Measurements from ENCODE around the gene SYP.

Gene SYP

DNA sequence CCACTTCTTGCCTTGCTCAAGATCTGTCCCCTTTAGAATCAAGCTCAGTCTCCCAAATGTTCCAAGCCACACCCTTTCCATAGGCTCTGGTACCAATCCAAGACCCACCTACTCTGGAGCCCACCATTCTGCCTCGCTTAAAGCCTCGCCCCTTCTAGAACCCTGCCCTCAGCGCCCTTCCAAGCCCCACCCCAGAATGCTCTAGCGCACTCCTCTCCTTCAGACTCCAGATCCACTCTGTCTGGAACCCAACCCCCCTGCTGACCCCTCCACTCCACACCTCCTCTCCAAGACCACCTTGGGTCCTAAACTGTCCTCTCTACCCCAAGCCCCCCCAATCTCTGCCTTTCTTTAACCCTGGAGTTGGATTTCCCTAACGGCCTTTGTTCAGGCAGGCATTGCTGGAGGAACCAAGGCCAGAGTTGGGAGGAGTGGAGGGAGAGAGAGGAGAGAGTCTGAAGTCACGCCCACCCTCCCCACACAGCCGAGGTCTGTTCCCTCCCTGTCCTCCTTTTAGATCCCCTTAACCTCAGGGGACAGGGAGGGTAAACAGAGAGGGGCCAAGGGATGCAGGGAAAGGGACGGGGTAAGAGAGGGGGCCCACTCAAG, 11.4 kb downstream of the SYP start:
- Histone ChIP-seq H2BK12ac (ENCODE audit: low read length in 2 of 2) (no peak overlapping the region), H3K79me1 (replicated peaks; ENCODE audit: low read length, poor library complexity, severe bottlenecking) (peaks cover 3% of the 10 kb centered on the region), H2BK120ac (ENCODE audit: low read depth, low read length) (no peak overlapping the region), H2AFZ (ENCODE audit: low read depth, low read length) (no peak overlapping the region), H3K27me3 (ENCODE audit: control insufficient read depth in 1 of 2, insufficient read depth in 1 of 2, low read length in 2 of 2) (no peaks in the 10 kb centered on the region), H4K8ac (ENCODE audit: low read length) (no peak overlapping the region), H2AK5ac (ENCODE audit: low read length, severe bottlenecking) (no peak overlapping the region), H3K4me2 (ENCODE audit: low read length, poor library complexity, severe bottlenecking) (no peak overlapping the region), H4K91ac (ENCODE audit: low read length) (no peak overlapping the region), H3K18ac (ENCODE audit: low read depth in 1 of 2, low read length in 2 of 2) (no peak overlapping the region), H3K4ac (ENCODE audit: low read depth in 1 of 2, low read length in 2 of 2) (peak overlapping the region in 1 of 2 experiments; percentile 15), H2BK15ac (ENCODE audit: low read depth, poor library complexity, severe bottlenecking) (no peak overlapping the region), H3K36me3 (ENCODE audit: control insufficient read depth in 1 of 2, insufficient read depth in 2 of 2, low read depth in 1 of 2, low read length in 2 of 2) (peaks cover 0 to 3% of the 10 kb centered on the region in 2 experiments), H2BK5ac (ENCODE audit: low read depth, low read length, poor library complexity, severe bottlenecking) (no peak overlapping the region), H3K27ac (ENCODE audit: low read length, poor library complexity, severe bottlenecking) (no peak overlapping the region), H3K4me1 (ENCODE audit: control insufficient read depth, insufficient read depth, low read depth, low read length) (peaks cover 14% of the 10 kb centered on the region), H3K14ac (ENCODE audit: low read length in 2 of 2) (no peak overlapping the region), H3K9me3 (ENCODE audit: control insufficient read depth, low read length) (no peaks in the 10 kb centered on the region), H3K9ac (ENCODE audit: low read length) (no peak overlapping the region), H3K4me3 (ENCODE audit: insufficient read depth in 1 of 2, low read depth in 1 of 2, low read length in 2 of 2) (no peak overlapping the region), H3K23ac (ENCODE audit: low read length in 2 of 2) (no peak overlapping the region)
- 100% methylated on average over 4 of the region's 8 CpGs for WGBS
- DNase-seq: no peak

GRCh38 chrX:49187526-49187925, 12.5 kb downstream of the SYP start:
- Histone ChIP-seq H2BK120ac (ENCODE audit: low read depth, low read length) (no peak overlapping the region), H3K9ac (ENCODE audit: low read length) (no peak overlapping the region)
- WGBS: 55% methylated on average over 2 of the region's 10 CpGs

DNA sequence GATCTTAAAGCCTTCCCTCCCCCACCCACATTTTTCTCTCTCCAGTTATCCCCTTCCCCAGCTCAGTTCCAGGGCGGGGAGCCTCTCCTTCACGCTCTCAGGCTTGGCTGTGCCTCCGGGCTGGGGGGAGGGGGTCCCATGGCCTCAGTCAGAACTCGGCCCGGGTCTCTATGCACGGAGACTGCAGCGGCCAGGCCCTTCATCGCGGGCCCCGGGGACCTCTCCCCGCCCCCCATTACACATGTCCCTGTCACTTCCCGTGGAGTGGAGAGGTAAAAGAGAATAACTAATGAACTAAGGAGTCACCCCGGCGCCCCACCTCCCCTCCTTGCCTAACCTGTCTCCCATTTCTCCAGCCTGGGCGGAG, 13.0 kb downstream of the SYP start:
- Histone ChIP-seq H3K23ac (ENCODE audit: low read length in 2 of 2) (no peak overlapping the region), H2AFZ (ENCODE audit: low read depth, low read length) (no peak overlapping the region), H3K79me1 (replicated peaks; ENCODE audit: low read length, poor library complexity, severe bottlenecking) (peaks cover 8% of the 10 kb centered on the region), H2BK5ac (ENCODE audit: low read depth, low read length, poor library complexity, severe bottlenecking) (no peak overlapping the region), H3K9ac (ENCODE audit: low read length) (no peak overlapping the region), H3K36me3 (ENCODE audit: control insufficient read depth in 1 of 2, insufficient read depth in 2 of 2, low read depth in 1 of 2, low read length in 2 of 2) (peaks cover 3 to 15% of the 10 kb centered on the region in 2 experiments), H3K4ac (ENCODE audit: low read depth in 1 of 2, low read length in 2 of 2) (no peak overlapping the region), H2BK12ac (ENCODE audit: low read length in 2 of 2) (no peak overlapping the region), H3K27ac (ENCODE audit: low read length, poor library complexity, severe bottlenecking) (no peak overlapping the region), H4K91ac (ENCODE audit: low read length) (no peak overlapping the region), H3K4me2 (ENCODE audit: low read length, poor library complexity, severe bottlenecking) (no peak overlapping the region), H3K4me3 (ENCODE audit: insufficient read depth in 1 of 2, low read depth in 1 of 2, low read length in 2 of 2) (no peak overlapping the region), H3K9me3 (ENCODE audit: control insufficient read depth, low read length) (no peaks in the 10 kb centered on the region), H3K4me1 (ENCODE audit: control insufficient read depth, insufficient read depth, low read depth, low read length) (peaks cover 14% of the 10 kb centered on the region), H3K14ac (ENCODE audit: low read length in 2 of 2) (no peak overlapping the region), H3K18ac (ENCODE audit: low read depth in 1 of 2, low read length in 2 of 2) (no peak overlapping the region), H4K8ac (ENCODE audit: low read length) (peak overlapping the region; percentile 72), H2AK5ac (ENCODE audit: low read length, severe bottlenecking) (no peak overlapping the region), H3K27me3 (ENCODE audit: control insufficient read depth in 1 of 2, insufficient read depth in 1 of 2, low read length in 2 of 2) (no peaks in the 10 kb centered on the region), H2BK120ac (ENCODE audit: low read depth, low read length) (no peak overlapping the region), H2BK15ac (ENCODE audit: low read depth, poor library complexity, severe bottlenecking) (no peak overlapping the region)
- no peak for DNase-seq
- 40% methylated on average over 5 of the region's 15 CpGs for WGBS

More at GRCh38 chrX:49187526-49187925, 12.5 kb downstream of the SYP start:
- H2AK5ac ChIP-seq (ENCODE audit: low read length, severe bottlenecking): no peak overlapping the region
- peaks cover 6% of the 10 kb centered on the region for H3K79me1 ChIP-seq (replicated peaks; ENCODE audit: low read length, poor library complexity, severe bottlenecking)
- no peak overlapping the region for H3K14ac ChIP-seq (ENCODE audit: low read length in 2 of 2)
- H2BK5ac ChIP-seq (ENCODE audit: low read depth, low read length, poor library complexity, severe bottlenecking): no peak overlapping the region
- no peak overlapping the region for H3K4ac ChIP-seq (ENCODE audit: low read depth in 1 of 2, low read length in 2 of 2)
- H4K8ac ChIP-seq (ENCODE audit: low read length): no peak overlapping the region
- peaks cover 14% of the 10 kb centered on the region for H3K4me1 ChIP-seq (ENCODE audit: control insufficient read depth, insufficient read depth, low read depth, low read length)
- no peak overlapping the region for H2AFZ ChIP-seq (ENCODE audit: low read depth, low read length)
- H3K9me3 ChIP-seq (ENCODE audit: control insufficient read depth, low read length): no peaks in the 10 kb centered on the region
- H2BK15ac ChIP-seq (ENCODE audit: low read depth, poor library complexity, severe bottlenecking): no peak overlapping the region
- no peak overlapping the region for H3K4me2 ChIP-seq (ENCODE audit: low read length, poor library complexity, severe bottlenecking)
- H3K27me3 ChIP-seq (ENCODE audit: control insufficient read depth in 1 of 2, insufficient read depth in 1 of 2, low read length in 2 of 2): no peaks in the 10 kb centered on the region
- DNase-seq: no peak
- H3K36me3 ChIP-seq (ENCODE audit: control insufficient read depth in 1 of 2, insufficient read depth in 2 of 2, low read depth in 1 of 2, low read length in 2 of 2): peaks cover 3 to 11% of the 10 kb centered on the region in 2 experiments
- no peak overlapping the region for H2BK12ac ChIP-seq (ENCODE audit: low read length in 2 of 2)
- no peak overlapping the region for H3K23ac ChIP-seq (ENCODE audit: low read length in 2 of 2)
- no peak overlapping the region for H4K91ac ChIP-seq (ENCODE audit: low read length)
- no peak overlapping the region for H3K4me3 ChIP-seq (ENCODE audit: insufficient read depth in 1 of 2, low read depth in 1 of 2, low read length in 2 of 2)
- H3K27ac ChIP-seq (ENCODE audit: low read length, poor library complexity, severe bottlenecking): no peak overlapping the region
- no peak overlapping the region for H3K18ac ChIP-seq (ENCODE audit: low read depth in 1 of 2, low read length in 2 of 2)

DNA sequence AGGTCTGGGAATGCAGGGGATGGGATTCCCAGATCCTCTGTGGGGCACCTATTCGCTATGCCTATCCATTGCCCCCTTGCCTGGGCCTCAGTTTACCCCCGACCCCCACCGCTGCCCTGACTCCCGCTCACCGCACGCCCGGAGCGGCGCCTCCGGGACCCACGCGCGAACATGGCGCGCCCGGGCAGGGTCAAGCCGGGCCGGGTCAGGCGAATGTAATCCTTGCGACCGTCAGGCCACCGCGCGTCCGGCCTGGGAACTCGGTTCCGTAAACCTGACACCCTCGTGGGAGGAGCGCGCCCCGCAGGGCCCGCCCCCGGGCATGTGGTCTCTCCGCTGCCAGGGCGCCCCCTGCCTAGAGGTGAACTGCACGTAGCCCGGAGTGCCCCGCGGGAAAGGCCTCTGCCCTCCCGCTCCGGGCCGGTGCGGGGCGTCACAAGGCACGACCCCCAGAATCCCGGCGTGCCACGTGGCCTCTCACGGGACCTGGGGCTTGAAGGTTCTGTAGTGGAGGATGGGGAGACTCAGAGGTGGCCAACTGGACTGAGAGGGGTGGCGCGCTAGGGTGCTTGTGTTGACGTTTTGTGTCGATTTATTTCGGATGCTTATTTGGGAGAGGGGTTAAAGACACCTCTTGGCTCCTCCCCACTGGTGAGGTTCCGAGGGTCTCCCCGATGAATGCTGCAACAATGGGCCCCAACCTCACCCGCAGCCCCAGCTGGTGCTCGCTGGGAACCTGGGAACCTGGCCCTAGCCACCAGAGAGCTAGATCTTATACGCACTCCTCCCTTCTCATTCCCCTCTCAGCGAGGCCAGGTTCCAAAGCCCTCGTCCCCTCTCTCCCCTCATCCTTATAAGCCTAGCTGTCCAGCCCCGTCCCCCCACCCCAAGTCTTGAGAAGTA, 13.6 kb downstream of the SYP start, which contains the start of gene PRICKLE3:
PRICKLE3 (minus strand) TSS at position 249 of the 903 bp plus-strand sequence; CDS start at position 173, 76 bp downstream.
- Histone ChIP-seq H4K91ac (ENCODE audit: low read length) (peak within 1 kb of the TSS; percentile 90), H2BK12ac (ENCODE audit: low read length in 2 of 2) (peak within 1 kb of the TSS in 1 of 2 experiments; percentile 31), H3K27me3 (ENCODE audit: control insufficient read depth in 1 of 2, insufficient read depth in 1 of 2, low read length in 2 of 2) (no peaks in the 10 kb centered on the region), H3K14ac (ENCODE audit: low read length in 2 of 2) (peak within 1 kb of the TSS; percentile 25 to 71), H3K79me1 (replicated peaks; ENCODE audit: low read length, poor library complexity, severe bottlenecking) (peaks cover 8% of the 10 kb centered on the region), H3K9ac (ENCODE audit: low read length) (peak within 1 kb of the TSS; percentile 84), H3K23ac (ENCODE audit: low read length in 2 of 2) (no peak within 1 kb of the TSS), H3K9me3 (ENCODE audit: control insufficient read depth, low read length) (no peaks in the 10 kb centered on the region), H2BK5ac (ENCODE audit: low read depth, low read length, poor library complexity, severe bottlenecking) (no peak within 1 kb of the TSS), H3K4me2 (ENCODE audit: low read length, poor library complexity, severe bottlenecking) (peak within 1 kb of the TSS; percentile 76), H3K4me3 (ENCODE audit: insufficient read depth in 1 of 2, low read depth in 1 of 2, low read length in 2 of 2) (peak within 1 kb of the TSS; percentile 74 to 77), H3K18ac (ENCODE audit: low read depth in 1 of 2, low read length in 2 of 2) (peak within 1 kb of the TSS; percentile 70 to 92), H2BK120ac (ENCODE audit: low read depth, low read length) (peak within 1 kb of the TSS; percentile 3), H3K4me1 (ENCODE audit: control insufficient read depth, insufficient read depth, low read depth, low read length) (peaks cover 14% of the 10 kb centered on the region), H3K36me3 (ENCODE audit: control insufficient read depth in 1 of 2, insufficient read depth in 2 of 2, low read depth in 1 of 2, low read length in 2 of 2) (peaks cover 3 to 15% of the 10 kb centered on the region in 2 experiments), H2AFZ (ENCODE audit: low read depth, low read length) (peak within 1 kb of the TSS; percentile 67), H2AK5ac (ENCODE audit: low read length, severe bottlenecking) (peak within 1 kb of the TSS; percentile 33), H3K27ac (ENCODE audit: low read length, poor library complexity, severe bottlenecking) (no peak within 1 kb of the TSS), H2BK15ac (ENCODE audit: low read depth, poor library complexity, severe bottlenecking) (no peak within 1 kb of the TSS), H3K4ac (ENCODE audit: low read depth in 1 of 2, low read length in 2 of 2) (peak within 1 kb of the TSS; percentile 81 to 84), H4K8ac (ENCODE audit: low read length) (peak within 1 kb of the TSS; percentile 72)
- DNase-seq: peak; percentile 68
- 8% methylated on average over 33 of the region's 62 CpGs for WGBS

Data from mesenchymal stem cell (in vitro differentiated cells and primary cell).